Adrenal gland (tissue), 5 donors: ENCODE measurements around the gene OPCML.

Experiments used
- CTCF ChIP-seq, 6 experiments: fragments of 450-650 bp in 4 of 6; fragments of 200-600 bp in 2 of 6; sonication (generic) in 1 of 6; IDR thresholded peaks; 1 replicate in 5 of 6; 2 replicates in 1 of 6; pipeline versions ENCODE4 v1.5.1 to v1.8.0; 2016 to 2021; ENCODE audit warnings: antibody characterized with exemption in 6 of 6, mild to moderate bottlenecking in 2 of 6, moderate library complexity in 1 of 6
- POLR2A ChIP-seq, 2 donors: fragments of 450-650 bp; IDR thresholded peaks; one replicate each; pipeline ENCODE4 v1.6.1; 2017; ENCODE audit warnings: antibody characterized with exemption in 2 of 2, mild to moderate bottlenecking in 2 of 2, moderate library complexity in 1 of 2
- donor health status: DM: no; HTN: no; CAD: no.

- TF ChIP-seq CTCF (IDR thresholded peaks at IDR 0.05) (no peak), POLR2A (IDR thresholded peaks at IDR 0.05) (no peak)
Observed at GRCh38 chr11:133004369-133004768, 527.9 kb downstream of the OPCML start.
